ENCODE measurements around the gene LPP.

- TF ChIP-seq CTCF (IDR thresholded peaks at IDR 0.05) (no peak), POLR2A (IDR thresholded peaks at IDR 0.05) (no peak), EP300 (IDR thresholded peaks at IDR 0.05) (no peak)
These were observed 262.1 kb downstream of the LPP start for GRCh38 chr3:188416041-188416440.

Measured in tibial nerve (tissue), 4 donors.